GM12801 (cell line): Measurements from ENCODE around the gene PDE10A.

Source experiments
- TF ChIP-seq, protein P1 (sequence below): IDR thresholded peaks from one replicate; pipeline ENCODE4 v1.5.1; 2011; ENCODE audit warnings: control low read depth; ENCODE audit not compliant: insufficient read length; ENCODE audit errors: extremely low read depth

Gene PDE10A

DNA sequence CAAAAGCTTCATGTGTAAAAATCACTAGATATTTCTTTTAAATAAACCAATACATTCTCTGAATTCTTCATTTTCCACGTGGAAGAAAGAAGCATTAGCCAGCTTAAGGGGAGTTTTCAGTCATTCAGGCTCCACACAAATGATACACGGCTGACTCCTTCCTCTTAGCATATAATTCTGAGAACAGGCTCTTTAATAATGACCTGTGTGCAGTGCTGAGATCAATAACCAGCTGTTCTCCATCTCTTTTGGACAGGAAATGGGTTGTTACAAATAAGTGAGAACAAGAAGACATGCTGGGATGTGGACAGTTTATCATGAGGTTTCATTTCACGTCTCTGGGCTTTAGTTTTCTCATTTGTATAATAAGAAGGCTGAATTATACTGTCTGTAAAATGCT, 206.8 kb downstream of the PDE10A start:
- TF ChIP-seq, protein P1, sequence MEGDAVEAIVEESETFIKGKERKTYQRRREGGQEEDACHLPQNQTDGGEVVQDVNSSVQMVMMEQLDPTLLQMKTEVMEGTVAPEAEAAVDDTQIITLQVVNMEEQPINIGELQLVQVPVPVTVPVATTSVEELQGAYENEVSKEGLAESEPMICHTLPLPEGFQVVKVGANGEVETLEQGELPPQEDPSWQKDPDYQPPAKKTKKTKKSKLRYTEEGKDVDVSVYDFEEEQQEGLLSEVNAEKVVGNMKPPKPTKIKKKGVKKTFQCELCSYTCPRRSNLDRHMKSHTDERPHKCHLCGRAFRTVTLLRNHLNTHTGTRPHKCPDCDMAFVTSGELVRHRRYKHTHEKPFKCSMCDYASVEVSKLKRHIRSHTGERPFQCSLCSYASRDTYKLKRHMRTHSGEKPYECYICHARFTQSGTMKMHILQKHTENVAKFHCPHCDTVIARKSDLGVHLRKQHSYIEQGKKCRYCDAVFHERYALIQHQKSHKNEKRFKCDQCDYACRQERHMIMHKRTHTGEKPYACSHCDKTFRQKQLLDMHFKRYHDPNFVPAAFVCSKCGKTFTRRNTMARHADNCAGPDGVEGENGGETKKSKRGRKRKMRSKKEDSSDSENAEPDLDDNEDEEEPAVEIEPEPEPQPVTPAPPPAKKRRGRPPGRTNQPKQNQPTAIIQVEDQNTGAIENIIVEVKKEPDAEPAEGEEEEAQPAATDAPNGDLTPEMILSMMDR = no peak

DNA sequence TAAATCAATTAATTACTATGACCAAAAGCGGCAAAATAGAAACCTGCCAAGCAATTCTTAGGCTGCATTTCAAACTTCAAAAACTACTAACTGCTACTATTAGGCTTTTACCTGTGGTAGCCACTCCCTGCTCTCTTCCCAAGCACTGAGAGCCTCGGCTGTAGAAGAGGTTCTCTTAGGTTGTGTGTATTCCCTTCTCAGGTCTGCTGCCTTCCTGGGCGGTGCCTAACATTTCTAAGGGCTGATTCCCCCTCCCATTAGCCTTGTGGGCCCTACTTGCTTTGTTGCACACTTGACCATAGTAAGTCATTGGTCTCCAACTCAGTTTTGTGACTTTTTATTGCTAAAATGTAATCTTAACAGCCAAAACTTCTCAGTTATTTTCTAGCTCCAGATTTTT, 207.6 kb downstream of the PDE10A start:
- TF ChIP-seq, protein P1 = no peak

DNA sequence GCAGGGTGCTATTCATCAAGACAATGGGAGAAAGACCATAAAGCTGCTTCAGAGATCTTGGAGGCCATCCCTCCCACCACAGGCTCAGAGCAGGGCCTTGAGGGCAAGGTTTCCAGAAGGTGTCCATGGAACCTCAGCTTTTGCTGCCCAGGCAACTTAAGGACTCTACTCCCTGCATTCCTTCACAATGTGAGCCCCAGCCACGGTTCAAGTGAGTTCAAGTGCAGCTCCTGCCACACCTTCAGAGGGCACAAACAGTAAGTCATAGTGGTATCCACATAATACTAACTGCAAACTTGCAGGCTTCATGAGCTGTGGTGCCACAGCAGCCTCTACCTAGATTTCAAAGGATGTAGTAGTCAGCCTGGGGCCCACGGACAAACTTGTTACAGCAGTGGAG, 209.6 kb downstream of the PDE10A start:
- TF ChIP-seq, protein P1 = no peak

DNA sequence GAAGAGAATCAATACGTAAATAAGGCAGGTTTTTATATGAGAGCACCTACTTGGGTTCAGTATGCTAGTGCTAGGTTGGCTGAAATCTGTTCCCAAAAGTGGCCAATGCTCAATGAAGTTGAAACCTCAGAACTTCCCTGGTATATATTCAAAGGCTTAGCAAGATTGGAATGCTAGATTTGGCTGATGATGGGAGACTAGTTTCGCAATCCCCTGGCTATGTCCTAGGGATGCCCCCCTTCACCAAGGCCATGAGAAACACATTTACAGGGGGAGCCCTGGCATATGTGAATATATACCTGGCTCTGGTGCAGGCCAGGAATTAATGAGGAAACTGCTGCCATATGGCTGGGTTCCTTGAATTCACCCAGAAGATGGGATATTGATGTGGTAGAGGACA, 211.2 kb downstream of the PDE10A start:
- TF ChIP-seq, protein P1 = no peak

DNA sequence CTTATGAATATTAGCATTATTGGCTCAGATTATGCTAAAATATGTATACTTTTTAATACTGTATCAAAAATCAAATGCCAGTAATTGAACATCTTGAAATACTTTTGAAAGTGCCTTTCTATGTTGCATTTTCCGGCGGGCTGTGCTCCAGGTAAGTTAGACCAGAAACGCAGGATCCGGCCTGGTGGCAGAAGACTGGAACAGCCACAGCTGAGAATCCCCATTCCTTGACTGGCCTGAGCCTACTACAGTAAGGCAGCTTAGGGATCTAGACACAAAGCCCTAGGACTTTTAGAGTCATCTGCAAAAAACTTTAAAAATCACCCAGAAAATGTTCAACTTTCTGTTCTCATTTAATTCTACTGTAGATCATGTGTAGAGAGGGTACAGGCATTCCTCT, 214.8 kb downstream of the PDE10A start:
- TF ChIP-seq, protein P1 = no peak

DNA sequence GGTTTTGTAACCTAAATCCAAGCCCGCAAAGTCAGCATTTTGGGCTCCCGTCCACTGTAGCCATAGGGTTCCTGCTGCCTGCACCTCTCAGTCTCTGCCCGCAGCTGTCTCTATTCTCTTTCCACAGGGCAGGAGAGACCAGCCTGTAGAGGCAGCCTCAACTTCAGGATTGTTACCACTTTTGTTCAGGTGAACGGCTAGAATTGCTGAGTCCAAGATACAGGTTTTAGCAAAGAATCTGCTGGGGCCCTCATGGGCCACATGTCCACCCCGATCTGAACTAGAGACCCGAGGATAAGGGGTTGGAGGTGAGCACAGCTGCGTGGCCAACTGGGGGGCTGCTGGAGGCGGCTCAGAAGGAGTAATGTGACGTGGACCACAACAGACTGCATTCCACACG, 215.9 kb downstream of the PDE10A start:
- TF ChIP-seq, protein P1 = no peak

DNA sequence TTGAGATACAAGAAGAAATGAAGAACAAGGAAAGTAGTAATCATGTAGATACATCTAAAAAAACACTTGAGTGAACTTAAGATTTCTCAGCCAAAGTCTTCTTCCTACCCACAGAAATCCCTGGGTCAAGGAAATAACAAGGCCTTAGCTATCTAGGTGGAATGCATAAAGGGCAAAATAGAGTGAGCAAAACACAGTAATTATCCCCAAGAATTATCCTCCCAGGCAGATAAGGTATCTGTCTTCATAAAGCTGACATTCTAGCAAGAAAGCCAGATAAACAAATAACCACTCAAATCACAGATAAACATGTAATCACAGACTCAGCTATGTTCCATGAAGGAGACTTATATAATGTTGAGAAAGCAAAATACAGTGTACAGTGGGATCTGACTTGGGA, 216.7 kb downstream of the PDE10A start:
- TF ChIP-seq, protein P1 = no peak

DNA sequence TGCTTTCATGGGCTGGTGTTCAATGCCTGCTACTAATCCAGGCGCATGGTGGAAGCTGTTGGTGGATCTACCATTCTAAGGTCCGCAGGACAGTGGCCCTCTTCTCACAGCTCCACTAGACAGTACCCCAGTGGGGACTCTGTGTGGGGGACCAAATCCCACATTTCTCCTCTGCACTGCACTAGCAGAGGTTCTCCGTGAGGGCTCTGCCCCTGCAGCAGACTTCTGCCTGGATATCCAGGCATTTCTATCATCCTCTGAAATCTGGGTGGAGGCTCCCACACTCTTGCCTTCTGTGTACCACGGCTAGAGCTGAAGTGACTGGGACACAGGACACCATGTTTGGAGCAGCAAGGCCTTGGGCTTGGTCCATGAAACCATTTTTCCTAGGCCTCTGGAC, 219.6 kb downstream of the PDE10A start:
- TF ChIP-seq, protein P1 = no peak
